Measurements from ENCODE around the gene ONECUT3.

The ONECUT3 gene

DNA sequence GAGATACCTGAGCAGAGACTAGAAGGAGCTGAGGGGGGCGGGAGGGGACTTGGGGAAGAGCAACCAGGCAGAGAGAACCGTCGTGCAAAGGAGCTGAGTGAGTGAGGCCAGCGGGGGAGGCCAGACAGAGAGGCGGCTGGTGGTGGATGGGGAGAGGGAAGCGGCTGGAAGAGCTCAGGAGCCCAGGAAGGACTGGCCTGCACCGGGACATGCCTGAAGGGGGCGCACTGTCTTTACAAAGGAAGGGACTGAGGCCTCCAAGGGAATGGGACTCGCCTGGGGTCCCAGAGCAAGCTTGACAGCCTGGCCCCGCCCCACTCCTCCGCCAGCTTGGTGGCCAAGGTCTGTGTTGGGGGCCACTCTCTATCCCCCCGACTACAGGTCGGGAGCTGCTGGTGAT is 14.9 kb downstream of the ONECUT3 start:
- no peak for DNase-seq (ENCODE audit: low read depth)

DNA sequence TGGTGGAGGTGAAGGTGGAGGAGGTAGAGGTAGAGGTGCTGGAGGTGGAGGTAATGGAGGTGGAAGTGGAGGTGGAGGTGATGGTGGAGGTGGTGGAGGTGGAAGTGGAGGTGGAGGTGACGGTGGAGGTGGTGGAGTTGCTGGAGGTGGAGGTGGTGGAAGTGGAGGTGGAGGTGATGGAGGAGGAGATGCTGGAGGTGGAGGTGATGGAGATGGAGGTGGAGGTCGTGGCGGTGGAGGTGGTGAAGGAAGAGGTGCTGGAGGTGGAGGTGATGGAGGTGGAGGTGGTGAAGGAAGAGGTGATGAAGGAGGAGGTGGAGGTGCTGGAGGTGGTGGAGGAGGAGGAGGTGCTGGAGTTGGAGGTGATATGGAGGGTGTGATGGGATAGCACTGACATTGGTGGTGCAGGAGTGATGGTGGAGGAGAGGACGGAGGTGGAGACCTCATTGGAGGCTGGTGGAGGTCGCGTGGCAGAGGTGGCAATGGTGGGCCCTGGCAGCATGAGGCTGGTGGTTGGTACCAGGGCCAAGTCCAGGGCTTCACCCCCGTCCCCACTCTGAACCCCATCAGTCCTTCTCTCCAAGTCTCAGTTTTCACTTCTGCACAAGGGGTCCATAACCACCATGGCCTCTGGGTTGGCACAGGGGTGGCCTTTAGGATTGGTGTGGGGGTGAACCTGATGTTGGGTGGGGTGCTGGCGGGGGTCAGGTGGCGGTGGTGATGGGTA is 15.8 kb downstream of the ONECUT3 start:
- DNase-seq (ENCODE audit: low read depth), result no peak

DNA sequence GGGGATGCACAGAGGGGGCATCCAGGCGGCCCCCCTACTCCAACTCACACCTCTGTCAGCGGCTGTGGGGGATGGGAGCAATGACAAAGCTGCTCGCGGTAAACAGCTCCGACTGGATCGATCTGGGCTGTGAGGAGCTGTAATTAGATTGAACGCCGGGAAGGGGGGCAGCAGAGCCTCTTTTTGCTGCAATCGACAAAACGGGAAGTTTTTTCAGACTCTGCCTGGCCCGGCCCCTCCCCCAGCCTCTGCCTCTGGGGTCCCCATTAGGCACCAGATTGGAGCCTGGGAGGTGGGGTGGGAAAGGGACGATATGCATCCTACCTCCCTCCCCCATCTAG is 16.3 kb downstream of the ONECUT3 start:
- DNase-seq (ENCODE audit: low read depth), result no peak

DNA sequence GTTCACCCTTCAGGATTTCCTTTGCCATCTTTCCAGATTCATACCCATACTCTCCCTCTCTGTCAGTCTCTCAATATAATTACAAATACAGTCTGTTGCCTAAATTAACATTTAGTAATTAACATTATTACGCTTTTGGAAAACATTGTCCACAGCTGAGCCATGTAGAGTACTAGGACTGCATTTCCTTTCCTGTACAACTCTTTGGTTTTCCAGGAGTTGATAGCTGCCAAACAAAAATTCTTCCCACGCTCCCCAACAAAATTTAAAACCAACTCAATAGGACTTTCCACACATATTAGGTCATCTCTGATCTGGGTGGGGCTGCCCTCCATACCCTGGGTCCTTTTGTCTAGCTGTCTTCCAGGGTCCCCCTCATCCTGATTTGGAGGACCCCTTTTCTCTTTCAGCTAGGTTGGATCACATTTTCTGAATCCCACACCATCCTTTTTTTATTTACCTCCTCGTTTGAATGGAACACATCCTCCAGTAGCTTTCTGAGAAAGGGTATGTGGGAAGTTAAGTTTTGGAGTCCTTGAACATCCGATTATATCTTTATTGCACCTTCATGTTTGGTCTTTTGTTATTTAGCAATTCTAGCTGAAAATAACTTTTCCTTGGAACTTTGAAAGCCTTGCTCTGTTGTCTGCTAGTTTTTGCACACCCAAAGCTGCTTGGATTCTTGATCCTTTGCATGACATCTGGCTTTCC is 17.7 kb downstream of the ONECUT3 start:
- DNase-seq (ENCODE audit: low read depth), result no peak

DNA sequence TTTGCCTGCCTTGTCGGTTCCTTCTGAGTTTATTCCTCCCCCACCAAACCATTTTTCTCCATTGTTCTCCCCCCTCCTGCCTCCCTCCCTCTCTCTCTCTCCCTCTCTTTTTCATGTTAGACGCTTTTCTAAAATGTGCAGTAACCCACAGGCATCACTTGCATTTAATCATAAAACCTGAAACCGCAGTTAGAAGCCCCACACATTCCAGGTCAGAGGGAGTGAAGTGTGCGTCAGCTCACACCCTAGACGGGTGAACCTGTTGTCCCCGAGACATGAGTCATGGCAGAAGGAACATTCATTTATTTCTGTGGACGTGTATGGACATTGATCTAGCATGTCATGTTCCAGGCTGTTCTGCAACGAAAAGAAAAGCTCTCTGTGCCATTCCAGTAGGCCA is 19.9 kb downstream of the ONECUT3 start:
- DNase-seq (ENCODE audit: low read depth), result no peak

DNA sequence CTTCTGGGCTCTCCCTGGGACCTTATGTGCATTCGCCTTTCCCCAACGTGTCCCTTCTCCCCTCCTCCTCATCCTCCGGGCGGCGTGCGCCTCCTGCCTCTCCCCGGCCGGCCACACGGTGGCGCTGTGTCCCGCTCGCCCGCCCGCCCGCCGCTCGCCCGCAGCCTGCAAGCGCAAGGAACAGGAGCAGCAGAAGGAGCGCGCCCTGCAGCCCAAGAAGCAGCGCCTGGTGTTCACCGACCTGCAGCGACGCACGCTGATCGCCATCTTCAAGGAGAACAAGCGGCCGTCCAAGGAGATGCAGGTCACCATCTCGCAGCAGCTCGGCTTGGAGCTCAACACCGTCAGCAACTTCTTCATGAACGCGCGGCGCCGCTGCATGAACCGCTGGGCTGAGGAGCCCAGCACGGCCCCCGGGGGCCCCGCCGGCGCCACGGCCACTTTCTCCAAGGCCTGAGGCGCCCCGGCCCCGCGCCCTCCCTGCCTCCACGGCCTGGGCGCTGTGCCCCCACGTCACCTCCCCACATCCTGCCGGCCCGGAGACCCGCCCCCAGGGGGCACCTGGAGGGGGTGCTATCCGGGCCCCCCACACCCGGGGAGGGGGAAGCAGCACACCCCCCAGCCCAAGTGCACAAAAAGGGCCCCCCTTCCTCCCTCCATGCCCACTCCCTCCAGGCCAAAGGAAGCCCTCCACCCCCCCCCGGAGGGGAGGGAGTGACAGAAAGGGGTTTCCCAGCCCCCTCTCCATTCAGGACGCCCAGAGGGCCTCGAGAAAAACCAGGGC is 21.9 kb downstream of the ONECUT3 start:
- DNase-seq (ENCODE audit: low read depth), result no peak

DNA sequence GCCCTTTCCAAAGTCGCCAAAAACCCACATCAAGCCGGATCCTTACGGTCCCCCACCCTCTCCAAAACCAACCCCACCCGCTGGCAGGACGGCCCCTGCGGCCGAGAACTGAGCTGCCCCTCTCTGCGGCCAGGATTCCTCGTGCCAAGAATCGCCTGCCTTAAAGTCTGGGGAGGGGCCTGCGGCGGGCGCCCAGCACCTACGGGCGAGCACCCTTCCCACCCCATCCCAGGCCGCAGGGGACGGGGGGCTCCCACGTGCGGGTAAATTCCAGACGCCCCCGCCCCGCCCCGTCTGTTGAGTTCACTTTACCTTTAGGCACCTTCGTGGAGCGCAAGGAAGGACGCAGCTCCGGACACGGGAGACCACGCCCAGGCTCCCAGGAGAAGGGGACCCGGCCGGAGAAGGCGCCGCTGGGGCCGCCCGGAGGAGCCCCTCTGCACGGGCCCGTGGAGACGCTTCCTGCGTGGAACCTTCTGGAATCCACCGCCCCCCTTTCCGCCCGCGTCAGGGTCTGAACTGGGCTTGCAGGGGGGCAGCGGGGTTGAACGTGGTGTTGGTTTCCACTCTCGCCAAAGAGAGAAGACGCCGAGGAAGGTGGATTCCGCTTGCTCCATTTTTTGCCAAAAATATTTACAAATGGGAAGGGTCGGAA is 22.8 kb downstream of the ONECUT3 start:
- no peak for DNase-seq (ENCODE audit: low read depth)

DNA sequence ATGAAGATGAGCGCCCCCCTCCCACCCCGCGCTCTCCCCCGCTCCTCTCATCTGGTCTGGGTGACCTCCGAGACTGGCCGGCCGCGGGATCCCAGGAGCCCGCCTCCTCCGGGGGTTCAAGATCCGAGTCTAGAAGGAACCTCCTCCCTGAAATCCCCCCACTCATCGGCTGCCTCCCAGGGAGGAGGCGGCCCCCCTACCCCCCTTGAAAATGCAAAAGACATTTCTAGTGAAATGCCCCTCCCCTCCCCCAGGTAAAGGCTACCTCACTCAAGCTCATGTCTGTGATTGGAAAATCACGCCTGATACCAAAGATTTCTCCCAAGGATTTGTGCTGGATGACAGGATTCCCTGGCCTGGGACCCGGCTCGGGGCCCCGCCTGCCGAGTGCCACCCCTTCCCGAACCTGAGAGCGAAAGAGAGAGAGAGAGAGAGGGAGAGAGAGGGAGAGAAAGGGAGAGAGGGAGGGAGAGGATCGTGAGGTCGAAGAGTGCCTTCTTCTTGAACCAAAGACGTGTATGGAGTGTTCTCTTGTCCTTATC is 23.4 kb downstream of the ONECUT3 start:
- no peak for DNase-seq (ENCODE audit: low read depth)

DNA sequence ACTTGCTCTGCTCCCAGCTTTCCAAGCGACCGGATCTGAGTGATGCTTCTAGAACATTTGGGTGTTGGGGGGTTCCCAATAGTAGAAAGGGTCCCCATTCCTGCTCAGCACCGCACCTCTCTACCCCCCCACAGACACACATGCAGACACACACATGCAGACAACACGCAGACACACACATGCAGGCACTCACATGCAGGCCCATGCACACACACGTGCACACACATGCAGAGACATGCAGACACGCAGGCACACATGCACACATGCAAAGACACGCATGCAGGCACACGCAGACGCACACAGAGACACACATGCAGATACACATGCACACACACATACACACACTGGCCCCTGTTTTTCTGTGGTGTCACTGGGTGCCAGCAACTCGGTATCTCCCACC is 23.8 kb downstream of the ONECUT3 start:
- no peak for DNase-seq (ENCODE audit: low read depth)

DNA sequence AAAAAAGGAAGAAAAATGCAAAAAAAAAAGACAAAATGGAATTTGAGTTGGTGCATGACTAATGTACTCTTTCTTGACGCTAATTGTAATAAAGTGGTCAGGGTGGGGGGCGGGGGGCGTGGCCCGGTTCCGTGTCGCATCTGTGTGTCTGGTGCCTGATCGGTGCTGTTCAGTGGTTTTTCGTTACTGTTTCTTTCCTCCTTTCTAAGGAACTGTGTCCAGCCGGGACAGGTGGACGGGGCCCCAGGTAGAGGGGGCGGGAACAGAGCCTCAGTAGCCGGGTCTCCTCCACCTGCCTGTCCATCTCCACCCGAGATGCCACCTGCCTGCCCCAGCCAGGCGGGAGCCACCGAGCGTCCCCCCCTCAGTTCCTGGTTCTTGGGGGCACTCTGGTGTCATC is 26.3 kb downstream of the ONECUT3 start:
- DNase-seq (ENCODE audit: low read depth), result no peak

DNA sequence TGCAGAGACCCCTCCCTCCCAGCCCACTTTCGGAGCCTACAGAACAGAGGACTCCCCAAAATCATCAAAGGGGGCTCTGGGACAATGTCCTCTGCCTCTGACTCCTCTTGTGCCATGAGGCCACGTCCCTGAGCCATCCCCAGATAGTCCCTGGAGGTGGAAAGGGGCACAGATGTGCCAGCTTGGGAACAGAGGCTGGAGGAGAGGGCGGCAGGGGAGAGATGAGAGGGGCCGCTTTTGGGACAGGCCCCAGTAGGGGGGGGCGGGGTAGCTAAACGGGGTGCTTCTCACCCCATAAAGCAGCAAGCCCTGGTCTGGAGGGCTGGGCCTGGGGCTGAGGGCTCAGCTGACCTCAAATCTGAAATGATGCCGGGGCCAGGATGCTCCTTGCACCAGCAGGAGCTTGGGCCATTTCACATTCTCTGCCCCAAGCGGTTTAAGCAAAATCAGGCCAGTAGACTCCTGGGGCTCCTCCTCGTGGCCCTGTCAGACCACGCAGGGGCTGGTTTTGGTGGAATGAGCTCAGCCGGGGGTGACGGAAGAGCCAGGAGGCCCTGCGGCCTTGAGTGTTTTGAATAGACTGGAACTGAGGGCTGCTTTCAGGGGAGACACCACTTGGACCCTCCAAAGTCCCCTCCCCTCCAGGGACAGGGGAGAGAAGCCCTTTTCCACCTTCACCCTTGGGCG is 27.1 kb downstream of the ONECUT3 start:
- DNase-seq (ENCODE audit: low read depth), result no peak

DNA sequence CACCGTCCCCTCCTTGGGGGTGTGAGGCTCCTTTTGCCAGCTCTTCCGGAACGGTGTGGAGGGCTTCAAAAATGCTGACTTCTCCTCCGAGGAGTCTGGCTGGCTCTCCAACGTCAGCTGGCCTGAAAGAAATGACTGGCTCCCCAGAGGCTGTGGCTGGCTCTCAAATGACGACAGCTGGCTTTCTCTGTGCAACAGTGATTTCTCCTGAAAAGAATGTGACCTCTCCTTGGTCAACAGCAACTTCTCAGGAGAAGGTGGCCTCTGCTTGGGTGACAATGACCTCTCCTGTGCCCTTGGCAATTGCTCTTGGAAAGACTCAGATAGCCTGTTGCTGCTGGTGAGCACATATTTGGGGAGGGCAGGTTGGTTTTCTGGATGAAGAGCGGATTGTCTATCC is 29.2 kb downstream of the ONECUT3 start:
- DNase-seq (ENCODE audit: low read depth), result no peak

DNA sequence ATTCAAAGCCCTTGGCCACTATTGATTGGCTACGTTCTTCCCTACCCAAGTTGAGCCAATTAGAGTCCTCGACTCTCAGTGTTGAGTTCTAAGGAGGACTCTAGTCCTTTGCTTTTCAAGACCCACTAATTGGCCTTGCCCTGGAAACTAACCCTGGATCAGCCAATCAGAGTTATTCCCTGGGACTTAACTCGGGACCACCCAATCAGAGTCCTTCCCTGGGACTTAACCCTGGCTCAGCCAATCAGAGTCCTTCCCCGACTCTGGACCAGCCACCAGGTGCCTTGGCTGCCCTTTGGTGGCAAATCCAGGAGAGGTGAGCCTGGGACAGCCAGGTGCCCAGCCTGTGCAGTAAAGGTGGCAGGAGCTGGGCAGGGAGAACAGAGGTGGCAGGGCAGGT is 30.0 kb downstream of the ONECUT3 start:
- no peak for DNase-seq (ENCODE audit: low read depth)

DNA sequence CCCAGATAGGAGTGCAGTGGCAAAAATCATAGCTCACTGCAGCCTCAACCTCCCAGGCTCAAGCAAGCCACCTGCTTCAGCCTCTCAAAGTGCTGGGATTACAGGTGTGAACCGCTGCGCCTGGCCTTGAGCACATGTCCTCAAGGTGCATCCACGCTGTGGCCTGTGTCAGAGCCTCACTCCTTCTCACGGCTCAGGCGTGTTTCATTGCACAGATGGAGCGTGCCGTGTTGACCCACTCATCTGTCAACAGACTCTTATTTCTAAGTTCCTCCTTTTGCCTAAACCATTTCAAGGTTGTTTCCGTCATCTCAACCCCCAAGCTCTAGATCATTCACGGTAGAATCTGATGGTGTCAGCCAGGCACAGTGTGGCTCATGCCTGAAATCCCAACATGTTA is 30.6 kb downstream of the ONECUT3 start:
- no peak for DNase-seq (ENCODE audit: low read depth)

DNA sequence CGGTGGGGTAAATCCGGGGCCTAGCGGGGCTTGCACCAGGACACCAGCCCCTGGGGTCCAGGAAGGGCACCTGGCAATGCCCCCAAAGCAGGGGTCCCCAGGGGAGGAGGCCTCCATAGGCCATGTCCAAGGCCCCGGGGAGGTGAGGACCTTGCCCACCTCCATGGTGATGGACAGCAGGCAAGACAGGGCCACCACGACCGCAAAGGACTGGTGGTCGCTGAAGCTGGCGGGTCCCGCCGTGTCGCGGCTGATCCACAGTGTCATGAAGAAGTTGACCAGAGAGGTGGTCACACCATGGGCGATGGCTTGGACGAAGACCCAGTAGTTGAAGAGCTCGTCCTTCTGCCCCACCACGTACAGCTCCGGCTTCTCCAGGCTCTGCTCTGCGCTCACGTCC is 32.0 kb downstream of the ONECUT3 start:
- no peak for DNase-seq (ENCODE audit: low read depth)

DNA sequence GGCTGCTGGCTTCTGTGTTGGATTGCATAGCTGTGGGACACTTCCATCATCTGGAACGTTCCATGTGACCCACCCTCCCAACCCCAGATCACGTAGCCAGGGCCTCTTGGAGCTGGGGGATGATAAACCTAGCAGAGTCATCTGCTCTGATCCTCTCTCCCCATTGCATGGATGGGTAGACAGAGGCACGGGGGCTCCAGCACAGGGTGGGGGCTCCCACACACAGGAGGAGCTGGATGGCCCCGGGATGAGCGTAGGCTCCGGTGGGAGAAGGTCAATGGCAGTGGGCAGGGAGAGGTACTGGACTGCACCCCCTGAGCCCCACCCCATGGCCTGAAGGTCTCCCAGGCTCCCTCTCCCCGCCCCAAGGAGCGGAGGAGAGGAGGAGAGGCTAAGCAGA is 33.4 kb downstream of the ONECUT3 start:
- DNase-seq (ENCODE audit: low read depth), result no peak

DNA sequence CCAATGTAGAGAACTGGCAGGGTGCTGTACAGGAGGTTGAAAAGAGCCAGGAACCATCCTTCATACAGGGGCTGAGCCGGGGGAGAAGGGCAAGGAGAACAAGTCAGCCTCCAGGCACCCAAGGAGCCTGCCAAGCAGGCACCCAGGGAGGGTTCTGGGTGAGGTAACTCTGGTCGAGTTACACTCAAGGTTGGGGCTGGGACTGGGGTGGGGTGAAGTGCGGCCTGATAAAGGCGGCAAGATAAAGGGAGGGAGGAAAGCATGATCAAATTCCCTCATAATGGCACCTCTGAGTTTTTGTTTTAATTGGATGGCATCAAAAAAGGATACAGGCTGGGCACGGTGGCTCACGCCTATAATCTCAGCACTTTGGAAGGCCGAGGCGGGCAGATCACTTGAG is 33.8 kb downstream of the ONECUT3 start:
- DNase-seq (ENCODE audit: low read depth), result no peak

DNA sequence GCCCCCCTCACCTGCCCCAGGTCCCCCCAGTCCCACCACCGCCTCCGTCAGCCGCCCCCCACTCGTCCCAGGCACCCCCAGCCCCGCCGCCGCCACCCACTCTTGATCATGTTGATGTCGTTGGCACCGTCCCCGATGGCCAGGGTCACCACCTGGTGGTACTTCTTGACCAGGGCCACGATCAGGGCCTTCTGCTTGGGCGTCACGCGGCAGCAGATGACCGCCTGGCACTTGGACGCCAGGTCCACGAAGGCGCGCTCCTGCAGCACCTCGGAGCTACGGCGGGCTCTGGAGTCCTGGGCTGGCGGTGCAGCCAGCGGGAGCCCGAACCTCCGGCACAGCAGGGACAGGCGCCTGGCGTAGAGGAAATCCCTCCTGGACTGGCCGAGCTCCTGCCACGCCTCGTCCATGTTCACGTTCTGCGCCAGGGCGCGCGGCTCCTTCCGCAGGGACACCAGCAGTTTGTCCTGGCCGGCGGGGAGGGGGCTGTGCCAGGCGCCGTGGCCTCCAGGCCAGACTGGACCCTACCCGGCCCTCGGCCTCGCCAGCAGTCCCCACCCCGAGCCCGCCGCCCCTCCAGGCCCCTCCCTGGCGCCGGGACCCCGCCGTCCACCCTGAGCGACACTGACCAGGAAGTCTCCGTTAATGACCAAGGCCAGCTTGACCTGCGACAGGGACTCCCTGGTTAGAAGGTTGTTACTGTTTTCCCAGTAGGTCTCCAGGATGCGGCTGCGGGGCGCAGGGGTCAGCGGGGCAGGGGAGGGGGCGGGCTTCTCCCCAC is 36.1 kb downstream of the ONECUT3 start:
- no peak for DNase-seq (ENCODE audit: low read depth)

DNA sequence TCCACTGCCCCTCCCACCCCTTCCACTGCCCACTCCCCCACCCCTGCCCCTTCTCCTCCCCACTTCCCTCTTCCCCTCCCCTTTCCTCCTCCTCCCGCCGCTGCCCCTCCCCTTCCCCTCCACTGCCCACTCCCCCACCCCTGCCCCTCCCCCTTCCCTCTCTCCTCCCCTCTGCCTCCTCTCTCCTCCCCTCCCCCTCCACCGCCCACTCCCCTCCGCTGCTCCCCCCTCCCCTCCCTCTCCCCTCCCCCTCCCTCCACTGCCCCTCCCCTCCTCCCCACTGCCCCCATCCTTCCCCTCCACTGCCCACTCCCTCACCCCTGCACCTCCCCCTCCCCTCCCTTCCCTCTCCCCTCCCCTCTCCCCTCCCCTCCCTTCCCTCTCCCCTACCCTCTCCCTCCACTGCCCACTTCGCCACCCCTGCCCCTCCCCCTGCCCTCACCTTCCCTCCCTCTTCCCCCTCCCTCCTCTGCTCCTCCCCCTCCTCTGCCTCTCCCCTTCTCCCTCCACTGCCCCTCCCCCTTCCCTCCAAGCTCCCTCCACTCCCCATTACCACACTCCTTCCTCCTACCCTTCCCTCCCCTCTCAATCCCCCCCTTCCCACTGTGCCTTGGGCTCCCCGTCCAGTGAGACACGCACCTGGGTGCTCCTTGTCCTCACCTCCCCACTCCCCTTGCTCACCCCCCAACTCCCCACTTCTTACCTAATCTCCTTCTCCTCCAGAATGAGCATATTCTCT is 36.9 kb downstream of the ONECUT3 start:
- DNase-seq (ENCODE audit: low read depth), result no peak

DNA sequence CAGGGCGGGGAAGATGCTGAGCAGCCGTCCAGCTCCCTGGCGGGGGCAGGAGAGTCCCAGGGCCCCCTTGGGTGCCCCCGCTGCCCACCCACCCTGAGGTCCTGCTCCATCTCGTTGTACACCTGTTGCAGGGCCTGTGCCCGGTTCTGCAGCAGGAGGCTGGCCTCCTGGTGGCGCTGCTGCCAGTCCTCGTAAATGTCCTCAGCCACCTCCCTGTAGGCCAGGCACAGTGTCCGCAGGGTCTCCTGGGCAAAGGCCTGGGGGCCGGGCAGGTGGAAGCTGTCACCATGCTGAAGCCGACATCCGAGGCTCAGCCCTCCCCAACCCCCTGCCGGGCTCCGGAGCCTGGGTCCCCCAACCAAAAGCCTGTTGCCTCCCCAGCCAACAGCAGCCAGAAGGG is 38.6 kb downstream of the ONECUT3 start:
- no peak for DNase-seq (ENCODE audit: low read depth)

Measured in activated T-helper 1 cell treated with Interleukin-2 at 50 U/mL for 16 hours (primary cell).